Measurements from ENCODE around the gene SULF2.

Gene SULF2

GRCh38 chr20:47760686-47761481 lies 24.4 kb downstream of the SULF2 start:
- no peak for DNase-seq

DNA sequence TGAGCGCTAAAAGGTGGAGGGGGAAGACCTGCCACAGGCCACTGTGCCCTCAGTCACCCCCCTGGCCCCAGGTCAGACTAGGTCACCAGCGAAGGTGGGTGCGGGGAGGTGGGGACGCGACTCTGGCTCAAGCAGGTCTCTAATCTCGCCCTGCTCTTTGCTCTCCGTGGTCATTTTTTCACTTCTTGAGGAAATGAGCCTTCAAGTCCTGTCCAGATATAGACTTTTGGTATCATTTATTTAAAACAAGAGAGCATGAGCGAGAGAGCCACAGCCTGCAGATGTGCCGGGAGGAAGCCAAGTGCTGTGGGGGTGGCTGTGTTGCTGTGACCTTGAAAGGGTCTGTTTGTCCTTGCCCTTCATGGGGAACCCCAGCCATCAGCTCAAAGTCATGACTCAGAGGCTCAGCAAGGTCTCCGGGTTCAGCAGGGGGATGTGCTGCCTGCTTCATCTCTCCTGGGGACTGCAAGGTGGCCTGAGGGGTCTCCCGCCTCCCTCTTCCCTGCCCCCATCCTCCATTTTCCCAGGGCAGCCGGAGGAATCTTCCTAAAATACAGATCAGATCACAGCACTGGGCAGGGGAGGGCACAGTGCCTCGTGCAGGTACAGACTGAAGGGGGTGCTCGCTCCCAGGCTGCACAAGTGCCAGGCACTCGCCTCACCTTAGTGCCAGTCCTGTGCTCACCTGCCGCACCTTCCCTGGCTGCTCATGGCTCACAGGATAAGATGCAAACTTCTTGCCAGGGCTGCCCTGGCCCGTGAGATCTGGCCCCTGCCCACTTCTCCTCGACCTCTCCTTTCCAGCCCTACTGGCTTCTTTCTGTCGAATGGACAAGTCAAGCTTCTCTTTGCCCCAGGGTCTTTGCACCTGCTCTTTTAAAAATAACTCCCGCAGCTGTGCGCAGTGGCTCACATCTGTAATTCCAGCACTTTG lies 26.5 kb downstream of the SULF2 start:
- no peak for DNase-seq

GRCh38 chr20:47757145-47758035 lies 27.9 kb downstream of the SULF2 start:
- DNase-seq: peak; percentile 76

GRCh38 chr20:47754946-47755652 lies 30.2 kb downstream of the SULF2 start:
- DNase-seq: no peak

GRCh38 chr20:47754388-47754715 lies 30.9 kb downstream of the SULF2 start:
- DNase-seq: no peak

GRCh38 chr20:47753576-47754387 lies 31.5 kb downstream of the SULF2 start:
- peak; percentile 27 for DNase-seq

- no peak for DNase-seq
These were observed 33.8 kb downstream of the SULF2 start for GRCh38 chr20:47751449-47751848.

DNA sequence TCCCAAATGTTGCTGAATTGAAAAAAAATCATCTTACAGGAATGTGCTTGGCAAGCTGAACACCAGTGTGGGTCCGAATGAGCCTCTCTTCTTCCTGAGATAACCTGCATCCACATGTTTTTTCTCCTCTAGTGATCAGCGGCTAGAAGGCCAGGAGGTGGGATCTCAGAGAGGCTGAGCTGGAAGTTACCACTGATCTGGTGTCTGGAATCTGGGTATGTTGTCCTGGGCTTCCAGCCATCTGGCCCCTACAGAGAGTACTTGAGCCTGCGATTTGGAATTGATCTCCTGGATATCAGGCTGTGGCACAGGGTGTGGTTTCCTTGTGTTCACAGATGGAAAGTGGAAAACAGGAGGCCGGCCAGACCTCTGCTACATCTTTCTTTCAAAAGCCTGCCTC lies 35.9 kb downstream of the SULF2 start:
- DNase-seq: peak; percentile 83

GRCh38 chr20:47748823-47749222 lies 36.5 kb downstream of the SULF2 start:
- peak; percentile 89 for DNase-seq

- no peak for DNase-seq
These were observed 37.2 kb downstream of the SULF2 start for GRCh38 chr20:47748069-47748468.

- DNase-seq: peak; percentile 73
These were observed 37.6 kb downstream of the SULF2 start for GRCh38 chr20:47747669-47748031.

- DNase-seq: no peak
These were observed 40.5 kb downstream of the SULF2 start for GRCh38 chr20:47744803-47745202.

- DNase-seq: no peak
These were observed 41.6 kb downstream of the SULF2 start for GRCh38 chr20:47743671-47744070.

DNA sequence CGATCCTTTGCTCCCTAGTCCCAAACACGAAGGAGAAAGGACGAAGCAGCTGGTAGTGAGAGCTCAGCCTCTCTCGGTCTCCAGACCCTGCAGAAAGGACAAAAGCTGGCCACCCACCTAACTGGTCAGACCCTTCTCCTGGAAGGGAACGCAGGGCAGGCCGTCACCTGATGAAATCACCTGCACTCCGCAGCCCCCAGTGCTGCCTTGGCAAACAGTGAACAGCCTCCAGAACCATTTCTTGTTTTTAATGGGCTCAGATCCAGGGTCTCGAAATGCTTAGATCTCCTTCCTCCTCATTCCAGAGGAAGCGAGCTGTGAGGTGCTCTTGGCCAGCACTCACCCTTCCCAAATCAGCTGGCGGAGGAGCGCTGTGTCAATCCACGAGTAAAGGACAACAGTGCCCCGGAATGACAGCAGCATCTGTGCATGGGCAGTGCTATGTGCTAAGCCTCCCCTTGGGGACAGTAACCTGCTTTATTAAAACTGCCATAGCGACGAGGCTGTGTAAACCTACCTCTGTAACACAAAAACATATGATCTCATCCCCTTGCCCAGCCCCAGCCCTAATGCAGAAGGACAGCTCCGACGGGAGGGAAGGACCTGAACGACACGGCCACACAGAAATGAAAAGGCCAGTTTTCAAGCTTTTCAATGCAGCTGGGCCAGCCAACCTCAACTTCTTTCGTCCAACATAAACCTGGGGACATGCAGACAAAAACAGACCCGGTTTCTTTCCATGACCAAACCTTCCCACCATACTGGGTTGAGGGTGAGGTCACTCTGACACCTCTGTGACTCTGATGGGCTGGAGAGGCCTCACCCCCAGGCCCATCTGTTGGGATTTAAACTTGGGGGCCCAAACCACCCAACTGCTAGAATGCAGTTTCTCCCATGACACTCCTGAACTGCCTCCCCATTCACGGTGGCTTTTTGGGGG lies 43.3 kb downstream of the SULF2 start:
- peak; percentile 35 for DNase-seq

- no peak for DNase-seq
These were observed 44.5 kb downstream of the SULF2 start for GRCh38 chr20:47740862-47741184.

GRCh38 chr20:47740121-47740861 lies 45.0 kb downstream of the SULF2 start:
- DNase-seq: no peak

DNA sequence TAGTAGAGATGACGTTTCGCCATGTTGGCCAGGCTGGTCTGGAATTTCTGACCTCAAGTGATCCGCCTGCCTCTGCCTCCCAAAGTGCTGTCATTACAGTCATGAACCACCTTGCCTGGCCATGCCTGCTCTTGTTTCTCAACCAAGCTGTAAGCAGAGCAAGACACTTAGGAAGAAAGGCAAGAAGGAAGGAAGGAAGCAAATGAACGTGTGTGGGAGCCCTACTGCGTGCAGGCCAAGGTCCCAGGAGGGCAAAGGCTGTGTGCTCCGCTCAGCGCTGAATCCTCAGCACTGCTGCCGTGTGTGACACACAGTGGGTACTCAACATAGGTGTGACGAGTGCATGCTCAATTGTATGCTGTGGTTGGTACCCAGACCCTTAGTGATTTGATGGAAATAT lies 47.4 kb downstream of the SULF2 start:
- no peak for DNase-seq

DNA sequence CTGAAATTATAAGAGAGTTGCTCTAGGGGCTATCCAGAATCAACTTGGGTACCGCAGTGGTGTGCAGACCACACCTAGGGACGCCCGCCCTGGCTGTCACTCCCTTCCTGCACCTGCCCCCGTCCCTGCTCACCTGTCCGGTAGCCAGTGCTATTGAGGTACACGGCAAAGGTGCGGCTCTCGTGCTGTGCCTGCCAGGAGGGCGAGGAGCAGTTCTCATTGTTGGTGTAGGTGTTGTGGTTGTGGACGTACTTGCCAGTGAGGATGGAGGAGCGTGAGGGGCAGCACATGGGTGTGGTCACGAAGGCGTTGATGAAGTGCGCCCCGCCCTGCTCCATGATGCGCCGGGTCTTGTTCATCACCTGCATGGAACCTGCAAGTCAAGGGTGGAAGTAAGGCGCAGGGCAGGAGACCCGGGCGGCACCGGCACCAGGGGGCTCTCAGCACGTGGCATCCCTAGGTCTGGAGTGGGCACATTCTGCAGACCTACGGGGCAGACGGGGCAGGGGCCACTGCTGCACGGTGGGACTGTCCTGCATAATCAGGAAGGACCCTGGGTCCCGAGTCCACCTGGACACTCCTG lies 48.6 kb downstream of the SULF2 start:
- DNase-seq: no peak

Data from NCI-H2171 treated with DMSO at 0.1 percent for 48 hours (cell line).